ENCODE measurements around the gene SBNO1.
A peak's percentile ranks its signal among the peaks of the same experiment; 100 is the strongest.
"Not testable (repeated sequence)": the region's sequence is repeated elsewhere in the genome, so short reads cannot be mapped to it uniquely, and the experiment has no call there.

SBNO1 gene

GRCh38 chr12:123268850-123269249, 95.8 kb downstream of the SBNO1 start:
- DNase-seq: no peak

- DNase-seq: no peak
Measured at GRCh38 chr12:123267991-123268843, 96.4 kb downstream of the SBNO1 start.

GRCh38 chr12:123267335-123267920, 97.2 kb downstream of the SBNO1 start:
- DNase-seq: no peak

- no peak for DNase-seq
Measured at GRCh38 chr12:123266679-123267277, 97.9 kb downstream of the SBNO1 start.

- no peak for DNase-seq
Measured at GRCh38 chr12:123265851-123266678, 98.6 kb downstream of the SBNO1 start.

GRCh38 chr12:123264642-123265041, 100.0 kb downstream of the SBNO1 start:
- DNase-seq: no peak

- DNase-seq: no peak
Measured at GRCh38 chr12:123263196-123263817, 101.3 kb downstream of the SBNO1 start.

GRCh38 chr12:123261196-123261595, 103.5 kb downstream of the SBNO1 start:
- no peak for DNase-seq

GRCh38 chr12:123260081-123260480, 104.6 kb downstream of the SBNO1 start:
- DNase-seq: no peak

- DNase-seq: no peak
Measured at GRCh38 chr12:123258593-123258992, 106.1 kb downstream of the SBNO1 start.

GRCh38 chr12:123254853-123255446, 109.7 kb downstream of the SBNO1 start:
- DNase-seq: no peak

GRCh38 chr12:123253641-123254459, 110.8 kb downstream of the SBNO1 start:
- DNase-seq: no peak

- DNase-seq: not testable (repeated sequence)
Measured at GRCh38 chr12:123252365-123252764, 112.3 kb downstream of the SBNO1 start.

- DNase-seq: no peak
Measured at GRCh38 chr12:123251403-123252076, 113.1 kb downstream of the SBNO1 start.

- peak; percentile 15 for DNase-seq
Measured at GRCh38 chr12:123250471-123251383, 113.9 kb downstream of the SBNO1 start.

- not testable (repeated sequence) for DNase-seq
Measured at GRCh38 chr12:123248996-123249741, 115.5 kb downstream of the SBNO1 start.

GRCh38 chr12:123248129-123248528, 116.5 kb downstream of the SBNO1 start:
- not testable (repeated sequence) for DNase-seq

- DNase-seq: no peak
Measured at GRCh38 chr12:123245678-123246077, 119.0 kb downstream of the SBNO1 start.

All from NCI-H2227 treated with DMSO at 0.1 percent for 48 hours (cell line).